Kidney epithelial cell (primary cell): Measurements from ENCODE around the gene DEGS1. TPM values are rescaled to one million over a fixed set of nuclear protein-coding genes. Genes with fewer than 3 reads are reported as not detected.
A peak's percentile ranks its signal among the peaks of the same experiment; 100 is the strongest.

Experiments
- DNase-seq: peaks from one replicate; pipeline ENCODE4 v3.0.0-alpha.2; 2010; ENCODE audit warnings: low read depth
- H3K27me3 ChIP-seq: 2 replicates; pipeline ENCODE4 v1.6.0; 2011; ENCODE audit warnings: low read length; ENCODE audit not compliant: control insufficient read depth, insufficient read depth
- H3K36me3 ChIP-seq: 2 replicates; pipeline ENCODE4 v1.5.1; 2011; ENCODE audit warnings: low read length; ENCODE audit not compliant: control insufficient read depth, insufficient read depth
- H3K4me3 ChIP-seq: 2 replicates; pipeline ENCODE4 v1.5.1; 2011; ENCODE audit warnings: low read depth, mild to moderate bottlenecking, control low read depth, low read length
- total RNA-seq: library from RNA; depleted of rRNA; stranded (reverse); fragments of >200 nt; gene quantifications from 2 replicates; pipeline ENCODE4 v1.2.3, GENCODE V29; 2015
- TF ChIP-seq, protein P1 (sequence below): IDR thresholded peaks from 2 replicates; pipeline ENCODE4 v1.5.1; 2011; ENCODE audit warnings: mild to moderate bottlenecking, moderate library complexity, low read length, control low read depth, inconsistent platforms; ENCODE audit not compliant: insufficient read depth, poor library complexity, severe bottlenecking

Gene DEGS1
- total RNA-seq: 66.2 and 89.2 TPM in 2 replicates

DNA sequence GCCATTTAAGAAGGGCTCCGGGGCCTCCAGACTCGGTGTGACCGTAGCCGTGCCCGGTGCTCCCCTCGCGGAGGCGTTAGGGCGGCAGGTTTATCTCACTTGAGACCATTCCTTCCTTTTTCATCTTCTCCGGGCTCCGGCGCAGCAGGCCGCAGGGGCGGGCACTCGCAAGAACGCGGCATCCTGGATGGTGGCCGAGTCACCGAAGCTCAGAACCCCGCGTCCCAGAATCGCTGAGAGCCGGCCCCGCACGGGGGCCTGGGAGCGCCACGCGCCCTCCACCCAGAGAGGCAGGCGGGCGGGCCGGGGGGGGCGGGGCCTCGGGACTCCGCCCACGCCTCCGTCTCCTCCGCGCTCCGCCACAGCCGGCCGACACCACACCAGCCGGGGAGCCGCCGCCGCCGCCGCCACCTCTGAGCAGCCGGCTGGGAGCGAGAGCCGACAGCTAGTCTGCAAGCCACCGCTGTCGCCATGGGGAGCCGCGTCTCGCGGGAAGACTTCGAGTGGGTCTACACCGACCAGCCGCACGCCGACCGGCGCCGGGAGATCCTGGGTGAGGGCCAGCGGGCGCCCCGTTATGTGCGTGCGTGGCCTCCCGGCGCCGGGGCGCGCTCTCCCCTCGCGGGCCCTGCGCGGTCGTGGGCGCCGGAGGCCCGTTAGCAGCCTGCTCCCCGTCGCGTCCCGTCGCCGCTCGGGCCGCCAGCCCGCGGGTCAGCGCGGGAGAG is at the start of gene DEGS1:
Gene DEGS1, plus strand, starts transcription at position 375 of the 725 bp plus-strand sequence. Its CDS starts 97 bp downstream, at position 472.
- DNase-seq: peak; percentile 28
- TF ChIP-seq, protein P1, sequence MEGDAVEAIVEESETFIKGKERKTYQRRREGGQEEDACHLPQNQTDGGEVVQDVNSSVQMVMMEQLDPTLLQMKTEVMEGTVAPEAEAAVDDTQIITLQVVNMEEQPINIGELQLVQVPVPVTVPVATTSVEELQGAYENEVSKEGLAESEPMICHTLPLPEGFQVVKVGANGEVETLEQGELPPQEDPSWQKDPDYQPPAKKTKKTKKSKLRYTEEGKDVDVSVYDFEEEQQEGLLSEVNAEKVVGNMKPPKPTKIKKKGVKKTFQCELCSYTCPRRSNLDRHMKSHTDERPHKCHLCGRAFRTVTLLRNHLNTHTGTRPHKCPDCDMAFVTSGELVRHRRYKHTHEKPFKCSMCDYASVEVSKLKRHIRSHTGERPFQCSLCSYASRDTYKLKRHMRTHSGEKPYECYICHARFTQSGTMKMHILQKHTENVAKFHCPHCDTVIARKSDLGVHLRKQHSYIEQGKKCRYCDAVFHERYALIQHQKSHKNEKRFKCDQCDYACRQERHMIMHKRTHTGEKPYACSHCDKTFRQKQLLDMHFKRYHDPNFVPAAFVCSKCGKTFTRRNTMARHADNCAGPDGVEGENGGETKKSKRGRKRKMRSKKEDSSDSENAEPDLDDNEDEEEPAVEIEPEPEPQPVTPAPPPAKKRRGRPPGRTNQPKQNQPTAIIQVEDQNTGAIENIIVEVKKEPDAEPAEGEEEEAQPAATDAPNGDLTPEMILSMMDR: no peak
- Histone ChIP-seq H3K4me3 (peak within 1 kb of the TSS; percentile 97), H3K36me3 (no peaks in the 10 kb centered on the region), H3K27me3 (no peaks in the 10 kb centered on the region)

DNA sequence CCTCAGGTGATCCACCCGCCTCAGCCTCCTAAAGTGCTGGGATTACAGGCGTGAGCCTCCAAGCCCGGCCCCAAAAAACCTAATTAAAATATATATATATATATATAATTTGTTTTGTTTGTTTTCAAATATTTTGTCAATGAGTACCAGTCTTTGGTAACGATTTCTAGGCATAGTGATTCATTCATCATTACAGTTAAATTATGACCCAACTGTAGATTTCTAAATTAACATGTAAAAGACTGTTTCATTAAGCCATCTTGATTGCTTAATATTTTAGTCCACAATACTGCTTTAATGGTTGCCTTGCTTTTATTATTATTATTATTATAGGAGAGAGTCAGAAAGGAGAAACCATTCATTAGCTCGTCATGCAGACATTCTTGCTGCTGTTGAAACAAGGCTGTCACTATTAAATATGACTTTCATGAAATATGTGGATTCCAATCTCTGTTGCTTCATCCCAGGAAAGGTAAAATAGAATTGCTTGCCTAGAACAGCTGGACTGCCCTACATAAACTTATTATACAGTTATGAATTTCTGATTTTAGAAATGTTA is 49.2 kb upstream of the DEGS1 start:
- Histone ChIP-seq H3K27me3 (no peaks in the 10 kb centered on the region), H3K4me3 (no peak overlapping the region), H3K36me3 (peaks cover 1% of the 10 kb centered on the region)
- TF ChIP-seq, protein P1: no peak
- DNase-seq: no peak

DNA sequence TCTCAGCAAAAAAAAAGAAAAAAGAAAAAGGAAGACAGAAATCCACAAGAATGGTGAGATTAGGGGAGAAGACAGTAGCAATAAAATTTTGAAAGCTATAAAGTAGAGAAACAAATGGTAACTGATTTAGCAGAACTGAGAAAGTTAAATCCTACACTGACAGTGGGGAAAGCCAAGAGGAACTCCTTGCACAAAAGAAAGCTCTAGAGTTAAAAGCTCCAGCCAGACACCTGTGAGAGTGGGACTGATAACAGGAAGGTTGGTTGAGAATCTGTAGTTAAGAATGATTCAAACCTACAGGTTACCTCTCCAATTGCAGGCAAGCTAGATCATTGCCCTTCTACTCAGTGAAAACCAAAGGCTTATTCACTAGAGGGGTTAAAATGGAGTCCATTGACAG is 45.5 kb upstream of the DEGS1 start:
- no peaks in the 10 kb centered on the region for H3K27me3 ChIP-seq
- H3K4me3 ChIP-seq: no peak overlapping the region
- TF ChIP-seq, protein P1: no peak
- H3K36me3 ChIP-seq: no peaks in the 10 kb centered on the region
- no peak for DNase-seq

DNA sequence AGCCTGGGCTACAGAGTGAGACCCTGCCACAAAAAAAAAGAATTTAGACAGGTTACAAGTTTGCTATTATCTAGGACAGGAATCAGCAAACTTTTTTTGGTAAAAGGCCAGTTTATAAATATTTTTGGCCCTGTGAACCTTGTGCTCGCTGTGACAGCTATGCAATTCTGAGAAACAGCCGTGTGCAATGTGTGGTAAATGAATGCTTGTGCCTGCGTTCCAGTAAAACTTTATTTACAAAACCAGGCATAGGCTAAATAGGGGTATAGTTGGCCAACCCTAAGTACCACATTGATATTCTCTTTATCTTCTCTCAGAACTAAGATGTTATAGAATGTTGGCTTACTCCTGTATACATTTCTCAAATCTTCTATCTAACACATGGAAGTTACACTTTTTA is 44.8 kb upstream of the DEGS1 start:
- Histone ChIP-seq H3K27me3 (no peaks in the 10 kb centered on the region), H3K4me3 (no peak overlapping the region), H3K36me3 (no peaks in the 10 kb centered on the region)
- TF ChIP-seq, protein P1: no peak
- no peak for DNase-seq

DNA sequence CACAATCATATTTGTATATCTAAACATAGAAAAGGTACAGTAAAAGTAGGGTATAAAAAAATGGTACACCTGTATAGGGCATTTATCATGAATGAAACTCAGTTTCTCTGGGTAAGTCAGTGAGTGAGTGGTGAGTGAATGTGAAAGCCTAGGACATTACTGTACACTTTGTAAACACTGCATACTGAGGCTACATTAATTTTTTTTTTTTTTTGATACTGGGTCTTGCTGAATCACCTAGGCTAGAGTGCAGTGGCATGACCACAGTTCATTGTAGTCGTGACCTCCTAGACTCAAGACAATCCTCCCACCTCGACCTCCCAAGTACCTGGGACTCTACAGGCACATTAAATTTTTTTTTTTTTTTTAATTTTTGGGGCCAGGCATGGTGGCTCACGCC is 41.3 kb upstream of the DEGS1 start:
- TF ChIP-seq, protein P1: no peak
- DNase-seq: no peak
- H3K4me3 ChIP-seq: no peak overlapping the region
- no peaks in the 10 kb centered on the region for H3K36me3 ChIP-seq
- H3K27me3 ChIP-seq: no peaks in the 10 kb centered on the region

DNA sequence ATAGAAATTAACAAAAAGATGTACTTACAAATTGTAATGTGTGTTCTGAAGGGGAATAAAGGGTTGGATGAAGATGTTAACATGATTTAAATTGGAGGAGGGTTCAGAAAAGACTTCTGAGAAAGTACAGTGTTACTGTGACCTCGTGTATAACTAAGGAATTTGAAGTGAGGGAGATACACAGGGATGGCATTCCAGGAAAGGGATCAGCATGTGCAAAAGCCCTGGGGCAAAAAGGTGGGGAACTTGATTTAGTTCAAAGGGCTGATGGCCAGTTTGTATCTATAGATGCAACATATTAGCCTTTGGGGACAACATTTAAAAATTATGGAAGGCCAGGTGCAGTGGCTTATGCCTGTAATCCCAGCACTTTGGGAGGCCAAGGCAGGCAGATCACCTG is 33.3 kb upstream of the DEGS1 start:
- TF ChIP-seq, protein P1: no peak
- DNase-seq: no peak
- H3K4me3 ChIP-seq: no peak overlapping the region

More for the DNA sequence above, 33.3 kb upstream of the DEGS1 start:
- H3K27me3 ChIP-seq: no peaks in the 10 kb centered on the region
- H3K36me3 ChIP-seq: no peaks in the 10 kb centered on the region
